ENCODE measurements around the gene DCLRE1A.

DCLRE1A gene

DNA sequence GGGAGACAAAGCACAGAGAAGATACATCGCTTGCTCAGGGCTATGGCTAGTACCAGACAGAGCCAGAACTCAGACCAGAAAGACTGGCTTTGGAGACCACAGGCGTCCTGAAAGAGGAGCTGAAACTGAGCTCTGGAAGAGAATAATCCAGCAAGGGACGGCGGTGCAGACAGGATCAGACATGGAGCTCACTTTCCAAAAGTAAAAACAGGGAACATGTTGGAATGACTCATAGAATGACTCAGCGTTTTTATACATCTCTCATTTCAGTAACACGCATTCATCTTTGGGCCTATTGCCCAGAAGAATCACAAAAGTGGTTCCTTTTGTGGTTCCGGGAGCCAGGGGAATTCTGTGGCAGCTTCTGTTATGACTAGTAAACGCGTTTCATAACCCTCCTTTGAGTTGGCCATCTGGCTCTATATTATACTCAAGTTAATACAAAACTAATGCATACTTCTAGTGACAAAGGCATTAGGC, 65.2 kb downstream of the DCLRE1A start:
- DNase-seq, result peak in 5 of 51 donors; percentile 1 to 13 (median 8)

All from hypothalamus (tissue), 51 donors.